ENCODE data around the gene RNF208. TPM values are rescaled to one million over a fixed set of nuclear protein-coding genes. Genes with fewer than 3 reads are reported as not detected.

RNF208 gene
- polyA plus RNA-seq, 1 donor from 2014 or later, result 1.5 TPM

GRCh38 chr9:137213160-137214060, 8.6 kb downstream of the RNF208 start:
- Histone ChIP-seq H3K4me2 (ENCODE audit: low read length) (no peak overlapping the region), H3K27me3 (ENCODE audit: insufficient read depth, low read depth, low read length) (no peaks in the 10 kb centered on the region), H3K27ac (ENCODE audit: low read length) (no peak overlapping the region), H3K79me2 (replicated peaks; ENCODE audit: insufficient read depth, low read length) (no peaks in the 10 kb centered on the region), H3K4me3 (ENCODE audit: low read length) (no peak overlapping the region), H3F3A (ENCODE audit: insufficient read depth, low read length, poor library complexity, severe bottlenecking) (no peaks in the 10 kb centered on the region), H3K9me2 (ENCODE audit: insufficient read depth, low read length) (no peaks in the 10 kb centered on the region), H2AFZ (ENCODE audit: low read depth, low read length) (no peak overlapping the region), H3K36me3 (ENCODE audit: insufficient read depth, low read length) (no peaks in the 10 kb centered on the region), H4K20me1 (ENCODE audit: insufficient read depth) (no peaks in the 10 kb centered on the region), H3K9me3 (ENCODE audit: low read length) (no peaks in the 10 kb centered on the region), H3K9ac (ENCODE audit: low read length) (no peak overlapping the region)
- no peak for TF ChIP-seq MXI1 (conservative IDR thresholded peaks at IDR 0.05; ENCODE audit: poor library complexity, severe bottlenecking)
- TF ChIP-seq TAF1 (IDR thresholded peaks at IDR 0.05; ENCODE audit: low read depth), result no peak
- TF ChIP-seq REST (IDR thresholded peaks at IDR 0.05; ENCODE audit: borderline replicate concordance), result no peak
- no peak for TF ChIP-seq POLR2AphosphoS5 (IDR thresholded peaks at IDR 0.05)
- no peak for TF ChIP-seq CTCF (IDR thresholded peaks at IDR 0.05; ENCODE audit: poor library complexity, severe bottlenecking)
- no peak for TF ChIP-seq RAD21 (conservative IDR thresholded peaks at IDR 0.05)

- H3K9ac ChIP-seq (ENCODE audit: low read length), result no peak overlapping the region
- H3K36me3 ChIP-seq (ENCODE audit: insufficient read depth, low read length), result no peaks in the 10 kb centered on the region
- no peaks in the 10 kb centered on the region for H3K27me3 ChIP-seq (ENCODE audit: insufficient read depth, low read depth, low read length)
These were observed 9.5 kb downstream of the RNF208 start for GRCh38 chr9:137212520-137212919.

More at GRCh38 chr9:137212520-137212919, 9.5 kb downstream of the RNF208 start:
- TF ChIP-seq MXI1 (conservative IDR thresholded peaks at IDR 0.05; ENCODE audit: poor library complexity, severe bottlenecking) (no peak), SMC3 (conservative IDR thresholded peaks at IDR 0.05; ENCODE audit: poor library complexity) (no peak), CTCF (IDR thresholded peaks at IDR 0.05; ENCODE audit: poor library complexity, severe bottlenecking) (no peak), REST (IDR thresholded peaks at IDR 0.05; ENCODE audit: borderline replicate concordance) (no peak), TAF1 (IDR thresholded peaks at IDR 0.05; ENCODE audit: low read depth) (no peak)
- Histone ChIP-seq H3K9me2 (ENCODE audit: insufficient read depth, low read length) (no peaks in the 10 kb centered on the region), H3K4me3 (ENCODE audit: low read length) (no peak overlapping the region), H3K79me2 (replicated peaks; ENCODE audit: insufficient read depth, low read length) (no peaks in the 10 kb centered on the region), H3K27ac (ENCODE audit: low read length) (no peak overlapping the region), H3K9me3 (ENCODE audit: low read length) (no peaks in the 10 kb centered on the region), H4K20me1 (ENCODE audit: insufficient read depth) (no peaks in the 10 kb centered on the region), H3K4me2 (ENCODE audit: low read length) (no peak overlapping the region), H3F3A (ENCODE audit: insufficient read depth, low read length, poor library complexity, severe bottlenecking) (no peaks in the 10 kb centered on the region), H2AFZ (ENCODE audit: low read depth, low read length) (no peak overlapping the region)
